HG03280 (cell line): Measurements from ENCODE around the gene SDK1.
"Not testable (repeated sequence)": the region's sequence is repeated elsewhere in the genome, so short reads cannot be mapped to it uniquely, and the experiment has no call there.

Source experiments
- ATAC-seq: cut with Tn5 transposase; IDR thresholded peaks from one replicate; pipeline ENCODE4 v1.9.1; 2021; ENCODE audit warnings: mild to moderate bottlenecking, moderate library complexity; ENCODE audit not compliant: unreplicated experiment

Gene SDK1

GRCh38 chr7:3710531-3710930 is 409.5 kb downstream of the SDK1 start:
- ATAC-seq: no peak

GRCh38 chr7:3712841-3713240 is 411.8 kb downstream of the SDK1 start:
- ATAC-seq: no peak

GRCh38 chr7:3721422-3721821 is 420.4 kb downstream of the SDK1 start:
- ATAC-seq: no peak

GRCh38 chr7:3722396-3722922 is 421.4 kb downstream of the SDK1 start:
- ATAC-seq: no peak

GRCh38 chr7:3725155-3726059 is 424.4 kb downstream of the SDK1 start:
- ATAC-seq: no peak

- no peak for ATAC-seq
Observed at GRCh38 chr7:3730276-3730675, 429.2 kb downstream of the SDK1 start.

GRCh38 chr7:3732395-3733005 is 431.4 kb downstream of the SDK1 start:
- no peak for ATAC-seq

- ATAC-seq: no peak
Observed at GRCh38 chr7:3733541-3734140, 432.6 kb downstream of the SDK1 start.

GRCh38 chr7:3738964-3739363 is 437.9 kb downstream of the SDK1 start:
- no peak for ATAC-seq

- no peak for ATAC-seq
Observed at GRCh38 chr7:3739983-3740382, 438.9 kb downstream of the SDK1 start.

GRCh38 chr7:3747467-3747866 is 446.4 kb downstream of the SDK1 start:
- no peak for ATAC-seq

GRCh38 chr7:3748389-3748788 is 447.3 kb downstream of the SDK1 start:
- ATAC-seq: no peak

- no peak for ATAC-seq
Observed at GRCh38 chr7:3753868-3754267, 452.8 kb downstream of the SDK1 start.

GRCh38 chr7:3754493-3755341 is 453.7 kb downstream of the SDK1 start:
- ATAC-seq: no peak

GRCh38 chr7:3755778-3756453 is 454.9 kb downstream of the SDK1 start:
- ATAC-seq: not testable (repeated sequence)

- no peak for ATAC-seq
Observed at GRCh38 chr7:3757059-3757458, 456.0 kb downstream of the SDK1 start.

- no peak for ATAC-seq
Observed at GRCh38 chr7:3760651-3761050, 459.6 kb downstream of the SDK1 start.

- ATAC-seq: no peak
Observed at GRCh38 chr7:3762146-3762831, 461.2 kb downstream of the SDK1 start.

- no peak for ATAC-seq
Observed at GRCh38 chr7:3767917-3768777, 467.1 kb downstream of the SDK1 start.
